GM18861 (cell line): ENCODE measurements around the gene GRIK1.

Source experiments
- ATAC-seq: cut with Tn5 transposase; IDR thresholded peaks from one replicate; pipeline ENCODE4 v1.9.1; 2021; ENCODE audit not compliant: unreplicated experiment

GRIK1 gene

GRCh38 chr21:29721221-29721620 lies 218.6 kb downstream of the GRIK1 start:
- no peak for ATAC-seq

- ATAC-seq: no peak
Observed at GRCh38 chr21:29719521-29719920, 220.3 kb downstream of the GRIK1 start.

GRCh38 chr21:29718081-29718815 lies 221.5 kb downstream of the GRIK1 start:
- ATAC-seq: no peak

GRCh38 chr21:29717659-29718058 lies 222.1 kb downstream of the GRIK1 start:
- ATAC-seq: no peak

GRCh38 chr21:29716753-29717152 lies 223.0 kb downstream of the GRIK1 start:
- no peak for ATAC-seq

- no peak for ATAC-seq
Observed at GRCh38 chr21:29715089-29715488, 224.7 kb downstream of the GRIK1 start.

GRCh38 chr21:29712818-29713217 lies 227.0 kb downstream of the GRIK1 start:
- no peak for ATAC-seq

- ATAC-seq: no peak
Observed at GRCh38 chr21:29711236-29711635, 228.6 kb downstream of the GRIK1 start.

GRCh38 chr21:29710498-29710897 lies 229.3 kb downstream of the GRIK1 start:
- ATAC-seq: no peak

- no peak for ATAC-seq
Observed at GRCh38 chr21:29708401-29708800, 231.4 kb downstream of the GRIK1 start.

- no peak for ATAC-seq
Observed at GRCh38 chr21:29704719-29705118, 235.1 kb downstream of the GRIK1 start.

- ATAC-seq: no peak
Observed at GRCh38 chr21:29701676-29702075, 238.1 kb downstream of the GRIK1 start.

GRCh38 chr21:29697555-29698193 lies 242.1 kb downstream of the GRIK1 start:
- no peak for ATAC-seq

- no peak for ATAC-seq
Observed at GRCh38 chr21:29696937-29697336, 242.9 kb downstream of the GRIK1 start.

GRCh38 chr21:29691616-29692491 lies 247.9 kb downstream of the GRIK1 start:
- ATAC-seq: no peak

GRCh38 chr21:29689753-29690152 lies 250.0 kb downstream of the GRIK1 start:
- ATAC-seq: no peak

- no peak for ATAC-seq
Observed at GRCh38 chr21:29684106-29684505, 255.7 kb downstream of the GRIK1 start.

- no peak for ATAC-seq
Observed at GRCh38 chr21:29682800-29683199, 257.0 kb downstream of the GRIK1 start.

- no peak for ATAC-seq
Observed at GRCh38 chr21:29680273-29680672, 259.5 kb downstream of the GRIK1 start.

GRCh38 chr21:29678626-29679025 lies 261.2 kb downstream of the GRIK1 start:
- ATAC-seq: no peak

GRCh38 chr21:29677326-29677725 lies 262.5 kb downstream of the GRIK1 start:
- no peak for ATAC-seq

GRCh38 chr21:29676395-29676794 lies 263.4 kb downstream of the GRIK1 start:
- ATAC-seq: no peak
